LoVo (cell line): ENCODE measurements around the gene TCAF1.
A peak's percentile ranks its signal among the peaks of the same experiment; 100 is the strongest.
"Not testable (repeated sequence)": the region's sequence is repeated elsewhere in the genome, so short reads cannot be mapped to it uniquely, and the experiment has no call there.

Experiments used
- DNase-seq: peaks from one replicate; pipeline ENCODE4 v3.0.0-alpha.2; 2016; ENCODE audit warnings: low spot score

Gene TCAF1

DNA sequence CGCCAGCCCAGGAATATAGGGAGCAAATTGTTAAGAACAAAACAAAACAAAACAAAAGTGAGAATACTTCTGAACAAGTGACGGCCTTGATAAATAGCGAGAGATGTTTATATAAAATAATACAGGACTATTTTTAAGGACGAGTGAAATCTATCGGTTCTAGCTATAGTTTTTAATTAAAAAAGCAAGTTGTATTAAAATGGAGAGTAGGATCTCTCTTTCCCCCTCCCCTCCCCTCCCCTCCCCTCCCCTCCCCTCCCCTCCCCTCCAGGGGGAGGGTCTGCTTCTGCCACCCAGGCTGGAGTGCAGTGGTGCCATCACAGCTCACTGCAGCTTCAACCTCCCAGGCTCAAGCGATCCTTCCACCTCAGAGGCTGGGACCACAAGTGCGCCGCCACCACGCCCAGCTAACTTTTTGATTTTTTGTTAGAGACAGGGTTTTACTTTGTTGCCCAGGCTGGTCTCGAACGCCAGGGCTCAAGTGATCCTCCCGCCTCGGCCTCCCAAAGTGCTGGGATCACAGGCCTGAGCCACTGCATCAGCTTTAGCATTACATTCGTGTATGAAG is 440 bp upstream of the TCAF1 start:
- no peak for DNase-seq

DNA sequence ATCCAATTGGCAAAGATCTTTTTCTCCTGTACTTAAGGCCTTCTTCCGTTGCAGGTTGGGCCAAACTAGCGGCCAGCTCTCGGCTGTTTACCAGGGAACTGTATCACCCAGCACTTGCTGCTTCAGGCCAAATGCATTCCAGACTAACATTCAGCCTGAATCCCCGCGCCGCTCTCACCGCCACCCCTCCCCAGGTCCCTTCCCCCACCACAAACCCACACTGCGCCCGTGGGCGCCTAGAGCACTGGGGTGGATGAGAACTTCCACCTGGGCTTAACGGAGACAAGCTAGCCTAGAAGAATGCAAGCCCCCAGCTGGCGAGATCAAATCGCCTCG is 676 bp downstream of the TCAF1 start:
- no peak for DNase-seq

DNA sequence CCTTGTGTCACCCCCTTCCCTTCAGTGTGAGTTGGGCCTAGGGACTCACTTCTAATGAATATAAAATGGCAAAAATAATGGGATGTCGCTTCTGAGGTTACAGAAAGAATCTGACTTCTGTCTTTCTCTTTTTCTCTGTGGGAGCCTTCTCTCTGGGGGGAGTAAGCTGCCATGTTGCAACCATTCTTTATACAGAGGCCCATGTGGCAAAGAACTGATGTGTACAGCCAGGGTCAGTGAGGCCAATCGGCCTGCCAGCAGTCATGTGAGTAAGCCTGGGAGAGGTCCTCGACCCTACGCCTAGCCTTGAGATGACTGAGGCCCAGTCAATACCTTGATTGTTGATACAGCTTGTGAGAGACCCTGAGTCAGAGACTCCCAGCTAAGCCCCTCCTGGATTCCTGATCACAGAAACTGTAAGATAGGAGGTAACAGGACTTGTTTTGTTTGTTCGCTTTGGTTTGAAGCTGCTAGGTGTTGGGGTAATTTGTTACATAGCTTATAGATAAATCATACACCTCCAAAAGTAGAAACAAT is 1.7 kb downstream of the TCAF1 start:
- DNase-seq: peak; percentile 35

DNA sequence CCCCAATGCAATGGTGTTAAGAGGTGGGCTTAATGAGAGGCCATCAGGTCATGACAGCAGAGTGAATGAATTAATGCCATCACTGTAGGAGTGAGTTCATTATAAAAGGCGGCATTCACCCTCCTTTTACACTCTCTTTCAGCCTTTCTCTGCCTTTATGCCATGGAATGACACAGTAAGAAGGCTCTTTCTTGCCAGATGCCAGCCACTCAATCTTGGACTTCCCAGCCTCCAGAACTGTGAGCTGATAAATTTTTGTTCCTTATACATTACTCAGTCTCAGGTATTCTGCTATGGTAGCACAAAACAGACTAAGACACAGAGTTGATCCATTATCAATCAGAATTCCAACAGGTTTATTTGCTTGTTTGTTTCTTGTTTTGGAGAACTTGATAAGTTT is 3.2 kb downstream of the TCAF1 start:
- DNase-seq: no peak

DNA sequence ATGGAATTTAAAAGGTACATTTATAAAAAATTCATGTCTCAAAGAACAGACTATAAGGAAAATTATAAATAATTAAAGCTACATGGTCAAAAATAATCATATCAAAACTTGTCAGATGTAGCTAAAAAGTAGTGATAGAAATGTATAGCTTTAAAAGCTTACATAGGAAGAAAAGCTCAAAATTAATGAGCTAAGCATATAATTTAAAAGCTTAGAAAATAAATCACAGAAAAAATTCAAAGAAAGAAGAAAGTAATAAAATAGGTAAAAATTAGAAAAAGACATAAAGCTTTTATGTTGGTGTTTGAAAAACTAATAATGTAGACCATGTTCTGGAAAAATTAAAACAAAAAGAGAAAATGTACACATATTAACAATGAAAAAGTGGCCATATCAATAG is 5.3 kb downstream of the TCAF1 start:
- DNase-seq: no peak

DNA sequence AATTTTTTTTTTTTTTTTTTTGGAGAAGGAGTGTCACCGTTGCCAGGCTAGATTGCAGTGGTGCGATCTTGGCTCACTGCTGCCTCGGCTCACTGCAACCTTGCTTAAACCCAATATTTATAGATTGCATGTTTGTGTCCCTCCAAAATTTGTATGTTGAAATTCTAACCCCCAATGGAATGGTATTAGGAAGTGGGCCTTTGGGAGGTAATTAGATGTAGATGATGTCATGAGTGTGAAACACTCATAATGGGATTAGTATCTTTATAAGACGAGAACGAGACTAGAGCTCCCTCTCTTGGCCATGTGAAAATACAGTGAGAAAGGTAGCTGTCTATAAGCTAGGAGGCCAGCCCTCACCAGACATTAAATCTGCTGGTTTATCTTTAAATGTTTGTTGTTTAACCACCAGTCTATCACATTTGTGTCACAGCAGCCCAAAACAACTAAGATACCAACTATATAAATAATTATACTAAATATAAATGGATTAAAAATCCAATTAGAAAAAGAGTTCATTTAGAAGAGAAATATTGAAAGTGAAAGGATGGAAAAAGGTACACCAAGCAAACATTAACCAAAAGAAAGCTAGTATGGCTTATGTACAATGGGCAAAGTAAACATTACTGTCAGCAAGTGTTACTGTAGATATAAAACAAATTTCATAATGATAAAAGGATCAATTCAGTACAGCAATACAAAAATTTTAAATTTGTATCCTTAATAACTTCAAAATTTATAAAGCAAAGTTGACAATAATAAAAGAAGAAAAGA is 9.3 kb downstream of the TCAF1 start:
- no peak for DNase-seq

DNA sequence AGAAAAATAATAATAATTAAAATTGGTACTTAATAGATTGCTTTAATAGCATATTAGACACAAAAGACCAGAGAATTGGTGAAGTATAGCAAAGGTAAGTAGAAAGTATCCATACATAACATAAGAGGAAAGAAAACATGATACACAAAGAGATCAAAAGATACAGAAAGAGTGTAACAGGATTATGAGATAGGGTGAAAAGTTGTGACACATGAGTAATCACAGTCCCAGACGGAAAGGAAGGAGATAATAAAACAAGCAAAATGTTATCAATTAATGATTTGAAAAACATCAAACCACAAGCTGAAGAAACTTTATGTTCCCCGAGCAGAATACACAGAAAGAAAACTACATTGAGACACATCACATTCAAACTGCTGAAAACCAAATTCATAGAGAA is 10.5 kb downstream of the TCAF1 start:
- DNase-seq: no peak

DNA sequence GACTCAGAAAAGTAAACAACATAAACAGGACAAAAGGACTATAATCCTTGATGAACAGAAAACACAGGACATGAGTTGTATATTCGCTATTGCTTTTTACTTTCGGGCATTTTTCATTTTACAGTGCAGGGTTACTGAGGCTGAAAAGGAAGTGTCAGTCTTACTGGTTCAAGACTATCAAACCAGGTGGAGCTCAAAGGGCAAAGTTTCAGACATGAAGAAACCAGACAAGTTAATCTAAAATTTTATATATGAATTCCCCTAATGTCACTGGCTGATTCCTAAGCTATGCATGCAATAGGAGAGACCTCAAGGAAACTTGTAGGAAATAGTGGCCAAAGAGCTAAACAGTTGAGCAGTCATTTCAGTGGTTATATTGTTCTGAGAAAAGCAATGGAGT is 11.4 kb downstream of the TCAF1 start:
- DNase-seq: no peak

DNA sequence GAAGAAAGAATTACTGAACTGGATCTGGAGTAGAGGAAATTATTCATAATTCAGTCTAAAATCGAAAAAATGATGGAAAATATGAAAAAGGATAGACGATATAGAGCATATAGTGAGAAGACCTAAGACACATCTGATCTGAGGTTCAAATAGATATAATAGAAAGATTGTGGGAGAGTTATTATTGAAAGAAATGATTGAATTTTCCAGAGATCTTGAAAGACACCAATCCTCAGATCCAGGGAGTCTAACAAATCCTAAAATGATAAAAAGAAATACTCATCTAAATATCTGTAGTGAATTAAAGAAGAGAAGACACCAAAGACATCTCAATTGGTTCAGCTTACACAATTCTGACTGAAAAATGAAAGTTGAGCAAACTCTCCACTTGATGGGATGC is 12.9 kb downstream of the TCAF1 start:
- DNase-seq: no peak

DNA sequence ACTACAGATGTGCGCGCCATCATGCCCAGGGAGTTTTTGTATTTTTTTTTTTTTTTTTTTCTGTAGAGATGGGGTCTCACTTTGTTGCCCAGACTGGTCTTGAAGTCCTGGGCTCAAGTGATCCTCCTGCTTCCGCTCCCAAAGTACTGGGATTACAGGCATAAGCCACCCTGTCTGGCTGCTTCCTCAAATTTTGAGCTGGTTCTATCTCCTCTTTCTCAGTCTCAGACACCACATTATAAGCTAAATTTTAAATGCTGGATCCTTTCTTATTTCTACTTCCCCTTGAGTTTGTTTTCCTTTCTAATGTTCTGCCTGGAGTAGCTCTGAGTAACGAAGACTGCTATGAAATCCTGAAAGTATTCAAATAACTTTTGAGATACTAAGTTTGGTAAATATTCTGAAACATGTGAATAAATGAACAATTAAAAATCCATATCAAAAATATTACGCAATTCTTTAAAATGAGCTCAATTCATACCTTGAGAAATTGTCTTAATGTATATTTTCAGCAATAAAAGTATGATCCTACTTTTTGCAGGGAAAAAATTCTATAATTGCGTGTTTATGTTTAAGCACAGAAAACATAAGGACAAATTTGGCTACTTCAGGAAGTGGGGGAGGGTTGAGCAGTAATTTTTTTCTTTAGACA is 15.0 kb downstream of the TCAF1 start:
- DNase-seq: no peak

DNA sequence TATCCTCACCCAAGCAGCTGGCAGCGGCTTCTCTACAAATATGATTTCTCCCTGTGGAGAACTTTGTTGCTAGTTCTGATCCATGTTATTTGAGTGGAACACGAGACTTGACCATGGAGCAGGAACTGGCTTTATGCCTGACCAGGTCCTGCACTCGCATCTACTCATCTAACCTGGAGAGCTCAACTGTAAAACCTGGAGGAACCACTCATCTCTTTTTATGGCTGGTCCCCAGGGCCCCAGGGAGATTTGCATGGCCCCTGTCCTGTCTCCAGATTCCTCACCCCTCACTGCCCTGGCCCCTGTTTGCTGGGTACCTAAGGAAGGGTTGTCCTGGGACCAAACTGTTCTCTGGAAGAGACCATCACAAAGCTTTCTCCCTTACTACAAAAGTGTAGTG is 16.0 kb downstream of the TCAF1 start:
- DNase-seq: no peak

DNA sequence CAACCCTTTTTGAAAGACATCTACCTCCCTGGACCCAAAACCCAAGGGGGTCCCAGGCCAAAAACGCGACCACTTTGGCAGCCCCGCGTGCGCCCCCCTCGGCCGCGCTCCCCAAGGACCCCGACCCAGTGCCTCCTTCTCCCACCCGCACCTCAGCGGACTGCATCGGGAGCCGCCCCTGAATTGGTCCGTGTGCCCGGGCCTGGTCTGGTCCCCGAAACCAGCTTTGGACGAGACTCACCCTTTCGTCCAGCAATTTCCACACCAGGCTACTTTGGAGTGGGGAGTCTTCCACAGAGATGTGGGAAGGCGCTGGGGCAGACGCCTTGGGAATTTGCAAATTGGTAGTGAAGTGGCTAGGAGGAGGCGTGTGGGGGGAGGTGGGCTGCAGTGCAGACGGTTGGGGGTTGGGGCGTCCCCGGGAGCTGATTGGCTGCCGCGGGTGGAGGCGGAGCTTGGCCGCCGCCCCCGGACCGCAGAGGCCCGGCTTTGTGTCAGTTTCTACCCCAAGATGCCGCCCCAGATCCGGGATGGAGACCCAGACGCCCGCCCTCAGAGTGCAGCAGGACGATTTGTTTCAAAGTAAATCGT is 16.9 kb downstream of the TCAF1 start:
- DNase-seq: no peak

DNA sequence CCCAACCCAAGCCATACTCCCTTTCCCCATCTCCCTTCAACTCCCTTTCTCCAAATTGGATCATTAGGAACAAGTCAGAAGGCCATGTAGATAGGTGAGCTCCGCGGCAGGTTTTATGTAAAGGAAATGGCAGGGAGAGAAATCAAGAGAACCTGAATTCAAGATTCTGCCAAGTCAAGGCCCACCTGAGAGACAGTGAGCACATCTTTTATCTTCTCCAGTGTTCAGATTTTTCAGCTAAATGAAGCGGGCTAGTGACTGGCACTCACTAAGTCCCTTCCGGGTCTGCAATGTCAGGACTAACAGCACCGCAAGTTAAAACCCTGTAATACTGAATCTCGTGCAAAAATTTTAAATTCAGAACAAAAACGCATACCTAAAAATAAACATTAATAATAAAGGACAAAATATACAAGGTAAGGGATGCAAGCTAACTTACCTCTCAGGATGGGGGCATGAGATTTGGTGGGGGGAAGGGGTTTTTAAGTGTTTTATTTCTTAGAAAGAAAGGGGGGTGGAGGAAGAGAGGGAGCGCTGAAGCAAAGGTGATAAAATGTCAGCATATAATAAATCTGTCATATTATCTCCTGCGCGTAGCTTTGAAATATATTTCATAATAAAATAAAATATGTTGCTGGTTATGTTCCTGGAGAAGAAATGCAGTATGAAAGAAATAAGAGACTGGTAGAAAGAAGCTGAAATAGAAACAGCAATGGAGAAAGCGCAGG is 17.6 kb downstream of the TCAF1 start:
- no peak for DNase-seq

DNA sequence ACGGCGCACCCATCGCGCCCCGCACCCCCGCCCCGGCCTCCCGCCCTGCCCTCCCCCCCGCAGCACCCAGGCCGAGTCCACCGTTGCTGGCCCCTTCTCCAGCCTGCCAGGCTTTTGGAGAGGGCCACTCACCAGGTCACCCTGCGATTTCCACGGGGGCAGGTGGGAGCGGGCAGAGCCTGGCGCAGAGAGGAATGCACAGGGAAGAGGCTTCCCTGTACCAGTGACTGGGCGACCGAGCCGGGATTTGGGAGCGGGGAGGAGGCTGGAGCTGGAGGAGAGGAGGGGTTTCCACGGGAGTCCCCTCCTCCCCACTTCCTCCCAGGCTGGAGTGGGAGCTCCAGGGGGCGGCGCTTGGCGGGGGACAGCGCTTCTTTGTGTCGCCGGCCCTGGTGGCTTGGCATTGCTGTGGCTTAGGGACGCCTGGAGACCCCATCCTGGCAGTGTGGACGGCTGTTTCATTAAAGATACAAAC is 19.3 kb downstream of the TCAF1 start:
- no peak for DNase-seq

DNA sequence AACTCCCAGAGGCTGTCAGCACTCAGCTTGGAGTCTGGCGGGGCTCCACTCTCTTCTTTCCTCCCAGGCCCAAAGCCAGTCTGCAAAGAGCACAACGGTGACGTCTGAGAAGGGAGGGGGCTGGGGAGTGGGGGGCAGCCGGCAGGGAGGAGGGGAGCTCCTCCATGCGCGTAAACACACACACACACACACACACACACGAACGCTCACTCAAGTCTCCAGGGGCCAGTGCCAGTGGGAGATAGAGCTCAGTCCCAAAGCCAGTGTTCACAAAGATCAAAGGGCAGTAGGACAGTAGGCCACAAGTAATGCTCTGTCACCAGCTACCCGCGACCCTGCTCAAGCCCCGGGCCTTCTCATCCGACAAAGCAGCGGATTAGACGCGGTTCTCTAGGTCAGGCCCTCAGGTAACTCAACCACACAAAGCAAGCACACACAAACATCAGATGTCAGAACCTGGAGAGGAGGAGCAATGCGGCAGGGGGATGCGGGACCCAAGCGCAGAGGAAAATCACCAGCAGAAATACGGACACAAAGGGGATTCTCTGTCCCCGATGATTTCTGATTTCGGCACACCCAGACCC is 19.9 kb downstream of the TCAF1 start:
- DNase-seq: no peak

DNA sequence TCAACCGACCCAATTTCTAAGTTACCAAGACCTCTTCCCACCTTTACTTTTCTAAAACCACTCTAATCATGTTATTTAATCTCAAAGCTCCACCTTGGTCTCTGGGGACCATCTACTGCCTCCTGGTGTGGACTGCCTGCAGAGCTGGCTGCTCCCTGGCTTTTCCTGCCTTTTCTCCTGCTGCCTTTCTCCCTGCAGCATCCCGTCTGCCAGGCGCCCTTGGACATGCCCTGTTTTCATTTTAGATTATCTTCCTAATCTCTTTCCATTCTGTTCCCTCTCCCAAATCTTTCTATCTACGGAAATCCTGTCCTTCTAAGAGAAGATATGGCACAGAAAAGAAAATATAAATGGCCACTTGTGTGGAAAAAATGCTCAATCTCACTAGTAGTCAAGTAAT is 23.1 kb downstream of the TCAF1 start:
- no peak for DNase-seq

DNA sequence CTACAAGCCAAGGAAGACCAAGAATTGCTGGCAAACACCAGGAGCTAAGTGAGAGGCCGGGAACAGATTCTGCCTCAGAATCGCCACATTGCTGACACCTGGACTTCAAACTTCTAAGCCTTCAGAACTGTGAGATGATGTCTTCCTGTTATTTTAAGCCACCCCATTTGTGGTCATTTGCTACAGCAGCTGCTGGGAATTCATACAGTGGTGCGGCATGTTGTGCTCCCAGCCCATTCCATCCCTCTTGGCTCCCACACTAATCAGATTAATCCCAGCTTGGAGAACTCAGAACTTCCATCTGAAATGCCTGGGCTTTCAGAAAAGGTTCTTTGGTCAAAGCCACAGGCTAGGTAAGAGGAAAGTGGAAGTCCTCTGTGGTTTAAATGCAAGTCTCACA is 24.9 kb downstream of the TCAF1 start:
- no peak for DNase-seq

DNA sequence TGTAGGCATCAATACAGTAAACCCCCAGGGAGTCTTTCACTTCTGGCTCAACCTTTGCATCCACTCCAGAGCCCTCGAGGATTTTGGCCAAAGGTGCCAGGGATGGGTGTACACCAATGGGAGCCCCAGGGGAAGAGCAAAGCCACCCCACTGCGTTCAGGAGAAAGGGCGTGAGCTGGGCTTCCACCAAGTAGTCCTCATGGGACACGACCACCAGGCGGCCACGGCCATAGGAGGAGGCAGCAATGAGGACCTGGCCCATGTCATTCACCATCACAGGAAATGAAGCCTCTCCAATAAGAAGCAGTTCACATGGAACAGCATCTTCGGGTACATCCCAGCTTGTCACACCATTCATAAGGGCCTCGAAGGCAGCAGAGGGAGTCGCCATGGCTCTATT is 25.8 kb downstream of the TCAF1 start:
- DNase-seq: no peak

DNA sequence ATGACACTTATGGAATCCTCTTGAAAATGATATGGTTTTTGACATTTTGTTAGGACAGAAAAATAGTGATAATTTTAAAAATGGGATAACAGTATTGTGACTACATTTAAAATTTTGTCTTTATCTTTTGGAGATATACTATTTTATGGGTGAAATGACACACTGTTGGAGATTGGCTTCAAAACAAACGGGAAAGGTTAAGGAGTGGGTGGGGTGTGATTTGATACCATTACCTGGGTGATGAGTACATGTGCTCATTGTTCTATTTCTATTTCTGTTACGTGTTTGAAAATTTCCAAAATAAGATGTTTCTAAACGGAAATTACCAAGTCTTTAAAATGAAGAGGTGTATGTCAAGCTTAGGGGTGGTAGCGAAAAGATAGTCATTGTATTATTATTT is 28.7 kb downstream of the TCAF1 start:
- not testable (repeated sequence) for DNase-seq

DNA sequence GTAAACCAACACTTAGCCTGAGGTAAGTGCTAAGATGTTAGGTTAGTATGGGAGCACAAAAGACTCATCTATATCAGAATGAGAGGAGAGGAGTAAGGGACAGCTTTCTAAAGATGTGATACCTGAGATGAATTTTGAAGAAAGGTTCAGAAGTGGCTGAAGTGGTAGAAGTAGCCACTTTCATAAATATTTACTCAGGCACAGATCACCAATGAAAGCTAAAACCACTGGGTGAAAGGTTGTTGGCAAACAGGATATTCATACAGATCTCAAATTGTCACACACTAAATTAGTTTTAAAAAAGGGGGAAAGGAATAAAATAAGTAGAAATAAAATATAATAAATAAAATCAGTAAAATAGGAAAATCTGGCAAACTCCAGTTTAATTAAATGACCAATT is 30.4 kb downstream of the TCAF1 start:
- not testable (repeated sequence) for DNase-seq

DNA sequence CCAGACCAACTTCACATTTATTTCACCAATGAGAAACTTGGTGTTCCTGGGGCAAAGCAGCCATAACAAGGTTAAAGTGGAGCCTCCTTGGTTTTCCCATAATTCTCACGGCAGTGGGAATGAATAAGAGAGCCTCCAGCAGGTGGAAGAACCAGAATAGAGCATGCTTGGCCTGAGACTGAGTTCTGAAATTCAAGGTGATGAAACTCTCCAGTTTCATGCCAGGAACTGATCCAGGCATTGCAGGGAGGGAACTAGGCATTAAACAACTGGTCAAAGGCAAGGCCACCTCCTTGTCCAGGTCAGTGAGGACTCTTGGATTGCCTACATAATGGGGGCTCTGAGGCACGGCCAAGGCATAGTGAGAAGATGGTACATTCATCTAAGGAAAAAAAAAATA is 44.0 kb downstream of the TCAF1 start:
- not testable (repeated sequence) for DNase-seq

DNA sequence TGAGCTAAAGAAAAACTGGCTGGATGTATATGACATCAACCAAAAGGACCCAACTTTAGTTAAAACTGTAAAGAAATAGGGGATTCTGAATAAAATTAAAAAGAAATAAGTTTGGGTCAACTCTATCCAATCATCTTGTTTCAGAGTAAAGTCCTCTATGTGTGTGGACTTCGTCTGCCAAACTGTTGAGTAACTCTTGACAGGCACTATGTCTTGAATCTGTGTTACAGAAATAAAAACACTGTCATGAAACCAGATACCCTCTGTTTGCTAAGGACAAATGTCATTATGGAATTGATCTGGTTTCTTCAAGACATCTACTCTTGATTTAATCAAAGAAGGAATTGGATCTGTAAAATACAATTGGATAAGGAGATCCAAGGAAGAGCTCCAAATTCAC is 46.5 kb downstream of the TCAF1 start:
- DNase-seq: not testable (repeated sequence)
